Stromal cell of bone marrow (primary cell): ENCODE results near the gene ARHGAP24.

Experiments
- DNase-seq: peaks from one replicate; pipeline ENCODE4 v3.0.0-alpha.2; 2012; ENCODE audit warnings: low read depth

Gene ARHGAP24

GRCh38 chr4:85580489-85580888, 105.5 kb downstream of the ARHGAP24 start:
- no peak for DNase-seq

DNA sequence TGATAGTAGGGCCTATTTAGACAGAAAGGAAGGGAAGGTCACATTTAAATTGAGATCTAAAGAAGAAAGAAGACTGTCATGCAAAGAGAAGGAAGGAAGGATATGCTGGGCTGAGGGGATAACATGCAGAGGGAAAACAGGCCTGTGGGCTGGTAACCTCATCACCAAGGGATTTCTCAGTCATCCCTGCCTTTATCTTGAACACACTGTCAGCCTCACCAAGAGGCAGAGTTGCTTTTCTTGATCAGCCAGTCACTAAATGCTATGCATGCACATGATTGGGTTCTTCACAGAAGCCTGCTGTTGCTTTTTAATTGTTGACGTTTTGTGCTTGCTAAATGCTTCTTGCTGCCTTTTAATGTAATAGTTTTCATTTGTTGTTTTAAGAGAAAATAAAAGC, 113.0 kb downstream of the ARHGAP24 start:
- DNase-seq, result no peak

DNA sequence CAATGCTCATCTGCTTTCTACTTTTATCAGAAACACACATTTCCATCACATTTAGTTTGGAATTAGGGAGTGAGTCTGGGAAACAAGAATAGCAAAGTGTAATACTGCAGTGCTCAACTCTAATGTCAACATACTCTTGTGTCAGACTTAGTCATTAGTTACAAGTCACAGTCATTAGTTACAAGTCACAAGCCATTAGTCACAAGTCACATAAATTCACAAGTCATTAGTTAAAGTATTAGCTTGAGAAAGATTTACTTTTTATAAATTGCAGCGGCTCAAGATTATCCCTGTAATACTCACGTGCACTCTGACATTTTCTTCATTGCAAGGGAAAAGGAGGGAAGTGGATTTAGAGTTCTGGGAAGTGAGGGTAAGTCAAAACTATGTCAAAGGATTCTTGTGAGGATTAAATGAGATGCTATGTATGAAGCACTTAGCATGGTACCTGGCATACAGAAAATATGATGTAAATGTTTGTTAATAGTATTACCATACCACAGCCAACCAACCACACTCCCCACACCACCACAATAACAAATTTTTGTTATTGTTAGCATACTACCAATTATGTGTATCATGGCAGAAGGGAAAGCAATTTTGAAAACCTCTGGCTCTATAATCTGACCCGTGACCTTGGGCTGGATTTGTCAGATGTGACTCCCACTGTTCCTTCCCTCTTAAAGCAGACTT, 116.6 kb downstream of the ARHGAP24 start:
- DNase-seq, result peak; percentile 7

DNA sequence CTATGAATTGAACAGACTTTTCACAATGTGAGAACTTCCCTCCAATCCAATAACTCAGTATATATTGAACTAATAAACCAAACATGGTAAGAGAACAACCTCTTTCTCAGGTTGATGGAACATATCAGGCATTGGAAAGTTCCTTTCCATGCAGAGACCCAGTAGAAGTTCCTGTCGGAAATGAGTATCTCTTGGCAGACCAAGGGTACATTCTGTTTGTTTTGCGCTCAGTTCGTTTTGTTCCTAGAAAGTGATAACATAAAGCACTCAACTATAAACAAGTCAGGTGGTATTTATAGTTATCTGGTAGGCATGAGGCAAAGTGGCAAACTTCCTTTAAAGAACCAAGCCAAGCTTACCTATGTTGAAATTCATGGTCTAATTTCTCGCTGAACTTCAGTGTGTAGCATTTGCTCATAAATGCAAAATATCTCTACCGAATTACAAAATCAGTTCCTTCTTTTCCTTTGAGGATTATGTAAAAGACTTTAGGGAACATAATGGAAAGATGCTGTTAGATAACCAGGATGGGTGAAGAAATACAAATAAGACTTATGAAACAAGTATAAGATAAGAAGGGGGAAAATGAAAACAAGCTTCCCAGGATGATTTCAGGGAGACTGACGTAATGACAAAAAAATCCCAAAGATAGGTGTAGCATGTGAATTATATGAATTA, 120.3 kb downstream of the ARHGAP24 start:
- no peak for DNase-seq

GRCh38 chr4:85595796-85596559, 121.0 kb downstream of the ARHGAP24 start:
- DNase-seq, result no peak

DNA sequence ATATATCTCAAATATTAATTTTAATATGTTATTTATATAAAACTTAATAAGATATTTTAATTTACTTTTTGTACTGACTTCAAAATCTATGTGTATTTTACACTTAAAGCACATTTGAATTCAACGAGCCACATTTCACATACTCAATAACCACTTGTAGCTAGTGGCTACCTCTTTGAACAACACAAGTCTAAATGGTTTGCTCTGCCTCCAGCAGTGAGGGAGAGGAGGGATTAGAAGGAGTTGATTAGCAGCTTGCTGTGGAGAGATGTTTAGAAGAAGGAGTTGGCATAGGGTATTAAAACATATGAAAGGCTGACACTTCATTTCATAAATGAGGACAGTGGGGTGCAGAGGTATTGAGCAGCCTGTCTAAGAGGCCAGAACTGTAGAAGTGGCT, 124.0 kb downstream of the ARHGAP24 start:
- no peak for DNase-seq

DNA sequence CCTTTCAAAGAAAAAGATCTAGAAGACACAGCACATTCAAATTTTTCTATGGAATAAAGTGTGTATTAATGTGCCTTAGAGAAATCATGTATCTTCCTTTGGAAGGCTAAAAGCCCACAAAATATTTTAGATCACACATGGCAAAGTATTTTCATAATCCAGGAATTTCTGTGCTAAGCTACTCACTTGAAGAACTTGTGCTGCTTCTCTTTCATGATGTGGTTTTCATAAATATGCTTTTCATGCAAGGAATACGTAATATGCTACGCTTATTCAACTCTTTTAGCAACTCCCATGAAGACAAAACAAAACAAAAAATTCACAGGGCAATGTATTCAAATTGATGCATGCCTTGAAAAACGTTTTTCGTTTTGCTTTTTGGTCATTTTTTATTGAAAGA, 125.6 kb downstream of the ARHGAP24 start:
- no peak for DNase-seq

GRCh38 chr4:85603437-85604336, 128.7 kb downstream of the ARHGAP24 start:
- no peak for DNase-seq

DNA sequence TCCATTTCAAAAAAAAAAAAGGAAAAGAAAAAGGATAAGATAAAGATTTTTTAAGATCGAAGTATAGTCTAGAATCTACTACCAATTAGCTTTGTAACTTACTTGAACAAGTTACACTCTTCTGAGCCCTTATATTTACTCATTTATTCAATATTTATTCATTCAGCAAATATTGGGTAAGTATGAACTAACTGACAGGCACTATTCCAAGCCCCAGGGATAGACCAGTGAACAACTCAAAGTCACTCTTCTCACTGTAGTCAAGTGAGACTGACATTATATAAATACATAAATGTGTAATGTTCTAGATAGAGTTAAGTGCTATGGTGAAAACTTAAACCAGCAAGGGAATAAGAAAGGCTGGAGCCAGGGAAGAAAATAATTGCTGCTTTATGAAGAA, 131.6 kb downstream of the ARHGAP24 start:
- DNase-seq, result no peak

GRCh38 chr4:85607624-85608023, 132.7 kb downstream of the ARHGAP24 start:
- DNase-seq, result no peak

GRCh38 chr4:85610450-85610849, 135.5 kb downstream of the ARHGAP24 start:
- no peak for DNase-seq

DNA sequence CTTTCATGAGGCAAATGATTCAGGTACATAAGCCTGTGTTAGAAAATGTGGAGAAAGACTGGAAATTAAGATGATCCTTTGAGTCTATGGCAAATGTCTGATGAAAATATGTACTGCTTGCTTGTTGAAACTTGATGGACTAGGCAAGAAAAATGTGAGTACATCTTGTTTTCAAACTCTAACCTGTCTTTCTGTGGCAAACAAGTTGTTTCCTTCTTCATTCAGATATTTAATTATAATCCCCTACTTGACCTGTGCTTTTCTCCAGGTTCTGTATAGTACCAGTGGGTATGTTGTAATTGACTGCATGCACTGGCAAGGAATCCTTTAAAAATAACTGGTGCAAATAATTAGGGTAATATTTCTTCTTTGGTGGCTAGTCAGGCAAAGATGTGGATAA, 136.7 kb downstream of the ARHGAP24 start:
- DNase-seq, result no peak

GRCh38 chr4:85613901-85614300, 139.0 kb downstream of the ARHGAP24 start:
- no peak for DNase-seq

GRCh38 chr4:85615952-85616351, 141.0 kb downstream of the ARHGAP24 start:
- DNase-seq, result no peak

DNA sequence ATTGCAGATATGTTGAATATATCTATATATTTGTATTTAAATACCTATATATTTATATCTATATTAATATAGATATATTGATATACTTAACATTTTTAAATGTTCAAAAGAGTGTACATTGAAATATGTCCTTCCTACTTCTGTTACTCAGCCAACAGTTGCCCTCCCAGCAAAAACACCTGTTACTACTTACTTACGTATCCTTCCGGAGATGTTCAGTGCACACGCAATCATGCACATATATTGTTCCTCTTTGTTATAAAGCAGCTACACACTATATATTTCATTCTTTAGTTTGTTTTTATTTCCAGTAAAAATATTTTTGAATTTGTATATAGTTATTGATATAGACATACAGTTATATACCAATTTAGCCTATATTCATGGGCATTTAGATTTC, 142.3 kb downstream of the ARHGAP24 start:
- DNase-seq, result no peak

DNA sequence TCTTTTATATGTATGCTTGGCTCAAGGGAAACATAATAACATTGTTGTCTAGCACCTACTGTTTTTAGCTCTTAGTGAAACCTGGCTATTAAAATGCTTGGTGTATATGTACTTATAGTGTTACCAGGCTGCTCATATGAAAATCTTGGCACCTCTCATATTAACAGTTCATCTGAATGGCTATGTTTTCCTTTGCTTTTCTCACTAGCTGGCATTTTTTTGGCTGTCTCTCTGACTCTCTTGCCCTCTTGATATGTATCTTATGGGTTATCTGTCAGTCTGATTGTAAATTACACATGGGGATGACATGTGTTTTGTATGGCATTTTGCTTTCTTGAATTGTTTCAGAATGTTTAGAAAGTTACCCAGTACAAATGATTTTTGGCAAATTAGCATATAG, 158.0 kb downstream of the ARHGAP24 start:
- DNase-seq, result no peak

- DNase-seq, result no peak
Measured at GRCh38 chr4:85637778-85638177, 162.8 kb downstream of the ARHGAP24 start.

DNA sequence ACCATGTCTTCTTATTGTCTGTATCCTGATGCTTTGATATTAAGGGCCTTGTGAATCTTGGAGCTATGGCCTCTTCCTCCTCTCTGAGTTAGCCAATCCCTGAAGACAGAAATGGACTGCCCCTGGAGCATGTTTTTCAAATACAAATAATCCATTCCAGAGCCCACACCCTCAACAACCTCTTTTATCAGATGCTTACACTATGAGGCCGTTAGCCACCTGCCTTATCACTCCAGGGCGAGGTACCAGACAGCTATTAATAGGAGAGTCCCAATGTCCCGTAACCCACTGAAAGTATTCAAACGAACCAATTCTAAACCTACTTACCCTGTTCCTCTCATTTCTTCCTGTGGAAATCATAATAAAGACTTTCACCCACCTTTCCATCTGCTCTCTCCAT, 165.0 kb downstream of the ARHGAP24 start:
- no peak for DNase-seq

DNA sequence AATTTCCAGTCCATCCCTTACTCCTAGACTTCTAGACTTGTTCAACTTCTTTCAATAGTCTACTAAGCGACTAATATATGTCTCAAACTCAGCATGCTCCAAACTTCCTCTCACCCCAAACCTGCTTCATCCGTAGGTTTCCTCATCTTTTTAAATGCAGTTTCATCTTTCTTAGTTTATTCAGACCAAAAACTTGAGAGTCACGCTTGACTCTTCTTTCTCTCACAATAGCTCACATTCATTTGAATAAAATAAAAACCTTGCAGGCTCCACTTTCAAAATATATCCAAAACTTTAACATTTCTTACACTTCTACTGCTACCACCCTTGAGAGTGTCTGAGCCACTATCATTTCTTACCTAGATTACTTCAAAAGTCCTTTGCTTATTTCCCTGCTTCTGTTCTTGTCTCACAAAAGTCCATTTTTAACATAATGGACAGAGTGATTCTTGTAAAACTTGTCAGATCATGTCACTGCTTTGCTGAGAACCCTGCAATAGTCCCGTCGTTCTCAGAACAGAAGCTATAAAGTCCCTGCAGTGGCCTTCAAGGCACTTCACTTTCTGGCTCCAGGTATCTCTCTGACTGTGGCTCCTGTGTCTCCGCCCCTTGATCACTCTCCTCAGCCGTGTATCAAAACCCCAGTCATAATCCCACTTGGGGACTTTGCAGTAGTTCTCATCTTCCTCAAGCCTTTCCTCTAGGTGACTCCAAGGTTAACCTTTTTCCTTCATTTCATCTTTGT, 167.6 kb downstream of the ARHGAP24 start:
- no peak for DNase-seq

GRCh38 chr4:85644061-85644460, 169.1 kb downstream of the ARHGAP24 start:
- no peak for DNase-seq

- no peak for DNase-seq
Measured at GRCh38 chr4:85650908-85651307, 176.0 kb downstream of the ARHGAP24 start.
